HepG2 (cell line): ENCODE measurements around the gene SLC5A6. TPM values are rescaled to one million over a fixed set of nuclear protein-coding genes. Genes with fewer than 3 reads are reported as not detected.

Experiments used
- ATAC-seq: fragments of 200-7000 bp; cut with Tn5 transposase; 3 replicates; pipeline ENCODE4 v1.9.1; 2020; ENCODE audit warnings: mild to moderate bottlenecking, moderate library complexity
- BruUV-seq: library from RNA; stranded (reverse); fragments of 400-500 nt; replicated peaks from 2 replicates; lab custom pipeline; 2021; lab: Mats Ljungman, UMichigan
- CTCF ChIA-PET: fragments of 300-600 bp; formaldehyde crosslinking; extraction: SDS; loops from one replicate; lab custom pipeline; 2021; ENCODE audit warnings: low total read pairs, inconsistent platforms, low intra/inter-chr PET ratio; lab: Yijun Ruan, JAX
- POLR2A ChIA-PET: fragments of 350-600 bp; sonication (Branson Sonifier 250); formaldehyde crosslinking; loops from one replicate; lab custom pipeline; 2020; ENCODE audit warnings: antibody characterized with exemption, inconsistent platforms; lab: Yijun Ruan, JAX
- DNase-seq: peaks from one replicate; pipeline ENCODE4 v3.0.0-alpha.2; 2015; ENCODE audit warnings: low spot score
- FAIRE-seq: peaks from 3 replicates; lab custom pipeline; 2011; peaks lifted over from hg19 to GRCh38; lab: Jason Lieb, UNC
- H2AFZ ChIP-seq: one replicate; pipeline ENCODE4 v1.6.1; 2011; ENCODE audit warnings: low read length, inconsistent platforms
- H3K27ac ChIP-seq: fragments of 300-600 bp; 3 replicates; pipeline ENCODE4 v1.8.0; 2011; ENCODE audit warnings: mixed run types, mild to moderate bottlenecking, mixed read lengths, low read length, inconsistent platforms; ENCODE audit not compliant: insufficient read depth; ENCODE audit errors: extremely low read length
- H3K27me3 ChIP-seq, 2 experiments: fragments of 200-600 bp in 1 of 2; 2 replicates in 1 of 2; 3 replicates in 1 of 2; pipeline versions ENCODE4 v1.6.0 to v1.8.0; 2011; ENCODE audit warnings: low read length in 2 of 2, mild to moderate bottlenecking in 2 of 2, moderate library complexity in 2 of 2, inconsistent platforms in 1 of 2; ENCODE audit not compliant: insufficient read depth in 2 of 2, control insufficient read depth in 1 of 2
- H3K36me3 ChIP-seq, 2 experiments: fragments of 200-600 bp in 1 of 2; replicated peaks in 1 of 2; 2 replicates in 1 of 2; 3 replicates in 1 of 2; pipeline versions ENCODE4 v1.5.1 to v1.8.0; 2011; ENCODE audit warnings: low read length in 2 of 2, inconsistent platforms in 1 of 2; ENCODE audit not compliant: insufficient read depth in 2 of 2, control insufficient read depth in 1 of 2
- H3K4me1 ChIP-seq: 2 replicates; pipeline ENCODE4 v1.5.1; 2012; ENCODE audit warnings: low read length, inconsistent platforms; ENCODE audit not compliant: insufficient read depth
- H3K4me2 ChIP-seq: 2 replicates; pipeline ENCODE4 v1.6.0; 2011; ENCODE audit warnings: low read depth, low read length, inconsistent platforms
- H3K4me3 ChIP-seq, 3 experiments: fragments of 200-600 bp in 1 of 3; sonication (generic), shearing (Covaris generic) in 1 of 3; replicated peaks in 1 of 3; 2 replicates each; pipeline ENCODE4 v1.5.1; 2011 to 2016; ENCODE audit warnings: low read length in 3 of 3, inconsistent platforms in 2 of 3, low read depth in 2 of 3, mild to moderate bottlenecking in 2 of 3, control low read depth in 1 of 3, mixed read lengths in 1 of 3; ENCODE audit not compliant: insufficient read depth in 1 of 3
- H3K79me2 ChIP-seq: one replicate; pipeline ENCODE4 v1.6.1; 2011; ENCODE audit warnings: low read length, inconsistent platforms; ENCODE audit not compliant: insufficient read depth
- H3K9ac ChIP-seq: 2 replicates; pipeline ENCODE4 v1.6.0; 2011; ENCODE audit warnings: mild to moderate bottlenecking, low read depth, low read length, inconsistent platforms; ENCODE audit not compliant: insufficient read depth
- H3K9me3 ChIP-seq: 2 replicates; pipeline ENCODE4 v1.5.1; 2012; ENCODE audit warnings: mild to moderate bottlenecking, low read length
- H4K20me1 ChIP-seq: 2 replicates; pipeline ENCODE4 v1.6.0; 2011; ENCODE audit warnings: inconsistent platforms, mild to moderate bottlenecking, low read length, moderate library complexity; ENCODE audit not compliant: insufficient read depth
- DPF2 ChIP-seq: sonication (generic); formaldehyde crosslinking; IDR thresholded peaks from 2 replicates; pipeline ENCODE4 v1.4.0; 2020; ENCODE audit warnings: mild to moderate bottlenecking, low read depth, missing genetic modification reagents, borderline replicate concordance
- HDAC2 ChIP-seq: sonication (generic); formaldehyde crosslinking; IDR thresholded peaks from 2 replicates; pipeline ENCODE4 v1.4.0; 2020; ENCODE audit warnings: missing genetic modification reagents
- HNRNPK ChIP-seq: fragments of 200-400 bp; formaldehyde crosslinking; IDR thresholded peaks from 2 replicates; pipeline ENCODE4 v1.6.1; 2018; ENCODE audit warnings: low read length, low read depth, moderate library complexity, mild to moderate bottlenecking; ENCODE audit not compliant: poor library complexity, severe bottlenecking
- KMT2A ChIP-seq: sonication (generic); formaldehyde crosslinking; IDR thresholded peaks from 2 replicates; pipeline ENCODE4 v1.4.0; 2020; ENCODE audit warnings: missing genetic modification reagents
- MYC ChIP-seq: sonication (generic); formaldehyde crosslinking; IDR thresholded peaks from 2 replicates; pipeline ENCODE4 v1.9.0; 2021; ENCODE audit warnings: missing genetic modification reagents, borderline replicate concordance
- ZNF569 ChIP-seq: sonication (generic); formaldehyde crosslinking; IDR thresholded peaks from 2 replicates; pipeline ENCODE4 v1.5.0; 2020; ENCODE audit warnings: mild to moderate bottlenecking, missing genetic modification reagents, moderate library complexity, borderline replicate concordance
- ZNF629 ChIP-seq: sonication (generic); formaldehyde crosslinking; conservative IDR thresholded peaks from 2 replicates; pipeline ENCODE4 v1.5.0; 2020; ENCODE audit warnings: missing genetic modification reagents
- ZNF652 ChIP-seq: IDR thresholded peaks from 2 replicates; pipeline ENCODE4 v1.6.1; 2016; ENCODE audit warnings: low read depth, borderline replicate concordance
- ZNF790 ChIP-seq: sonication (generic); formaldehyde crosslinking; IDR thresholded peaks from 2 replicates; pipeline ENCODE4 v1.8.0; 2022; ENCODE audit warnings: missing genetic modification reagents, mild to moderate bottlenecking, borderline replicate concordance
- WGBS: methylation state at CpG from one replicate; pipeline ENCODE4 v1.1.6; 2017; ENCODE audit warnings: low lambda C conversion rate; 5-methylcytosine and 5-hydroxymethylcytosine counted together
- in situ Hi-C: cut with HindIII; loops from 2 replicates; pipeline ENCODE4 v1.10.0; 2017; ENCODE audit warnings: low pct_unique_long_range_greater_than_20kb; ENCODE audit not compliant: extremely low pct_ligation_motif_present
- intact Hi-C: fragments of 100-400 bp; cut with micrococcal nuclease; formaldehyde crosslinking; loops from one replicate; pipeline ENCODE4 v1.10.0; 2022; ENCODE audit not compliant: unreplicated experiment
- polyA plus RNA-seq, 8 experiments: library from polyadenylated mRNA; depleted of rRNA in 3 of 8; stranded (reverse) in 7 of 8; unstranded in 1 of 8; fragments of >200 nt; fragmentation: Illumina TruSeq in 4 of 8; extraction: Trizol in 4 of 8; gene quantifications; 2 replicates each; pipeline versions ENCODE4 v1.2.1 to v1.2.3, GENCODE V29; 2011 to 2016; ENCODE audit warnings: low read depth in 4 of 8, missing spikeins in 1 of 8, mixed read lengths in 1 of 8; ENCODE audit not compliant: insufficient read depth in 1 of 8
- total RNA-seq, 5 experiments: library from RNA; depleted of rRNA; stranded (reverse); fragments of >200 nt; fragmentation: Illumina TruSeq; extraction: Trizol; gene quantifications; 2 replicates each; pipeline ENCODE4 v1.2.3, GENCODE V29; 2016; ENCODE audit warnings: low read depth in 1 of 5
- TF ChIP-seq, protein P1 (sequence below): sonication (generic); formaldehyde crosslinking; IDR thresholded peaks from 2 replicates; pipeline ENCODE4 v1.9.0; 2022; ENCODE audit warnings: missing genetic modification reagents, mild to moderate bottlenecking, borderline replicate concordance

Gene SLC5A6
- total and polyA plus RNA-seq, 2 of the 13 experiments (the other 11 are each of a cell fraction or from before 2014, with no cell fraction given): 135 to 417 TPM

DNA sequence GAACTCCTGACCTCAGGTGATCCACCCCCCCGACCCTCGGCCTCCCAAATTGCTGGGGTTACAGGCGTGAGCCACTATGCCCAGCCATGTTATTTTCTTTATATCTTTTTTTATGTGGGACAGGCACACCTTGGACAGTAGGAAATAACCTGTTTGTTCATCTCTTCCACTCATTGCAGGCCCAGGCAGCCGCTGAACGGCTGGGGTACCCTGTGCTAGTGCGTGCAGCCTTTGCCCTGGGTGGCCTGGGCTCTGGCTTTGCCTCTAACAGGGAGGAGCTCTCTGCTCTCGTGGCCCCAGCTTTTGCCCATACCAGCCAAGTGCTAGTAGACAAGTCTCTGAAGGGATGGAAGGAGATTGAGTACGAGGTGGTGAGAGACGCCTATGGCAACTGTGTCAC, 13.5 kb upstream of the SLC5A6 start:
- 95% methylated on average over 9 of the region's 9 CpGs for WGBS
- ATAC-seq (no peak), FAIRE-seq (no peak), DNase-seq (no peak)
- Histone ChIP-seq H4K20me1 (no peaks in the 10 kb centered on the region), H3K4me3 (no peak overlapping the region), H3K27ac (no peak overlapping the region), H3K27me3 (no peaks in the 10 kb centered on the region), H3K4me1 (peaks cover 9% of the 10 kb centered on the region; the same call in 1 of the 2 replicates), H3K36me3 (peaks cover 52 to 75% of the 10 kb centered on the region in 2 experiments), H3K4me2 (no peak overlapping the region), H2AFZ (no peak overlapping the region), H3K79me2 (no peaks in the 10 kb centered on the region), H3K9ac (no peak overlapping the region), H3K9me3 (no peaks in the 10 kb centered on the region)
- no TSS peak for BruUV-seq
- TF ChIP-seq ZNF629 (CRISPR knock-in tag): no peak
- no peak for TF ChIP-seq ZNF569
- TF ChIP-seq, protein P1, sequence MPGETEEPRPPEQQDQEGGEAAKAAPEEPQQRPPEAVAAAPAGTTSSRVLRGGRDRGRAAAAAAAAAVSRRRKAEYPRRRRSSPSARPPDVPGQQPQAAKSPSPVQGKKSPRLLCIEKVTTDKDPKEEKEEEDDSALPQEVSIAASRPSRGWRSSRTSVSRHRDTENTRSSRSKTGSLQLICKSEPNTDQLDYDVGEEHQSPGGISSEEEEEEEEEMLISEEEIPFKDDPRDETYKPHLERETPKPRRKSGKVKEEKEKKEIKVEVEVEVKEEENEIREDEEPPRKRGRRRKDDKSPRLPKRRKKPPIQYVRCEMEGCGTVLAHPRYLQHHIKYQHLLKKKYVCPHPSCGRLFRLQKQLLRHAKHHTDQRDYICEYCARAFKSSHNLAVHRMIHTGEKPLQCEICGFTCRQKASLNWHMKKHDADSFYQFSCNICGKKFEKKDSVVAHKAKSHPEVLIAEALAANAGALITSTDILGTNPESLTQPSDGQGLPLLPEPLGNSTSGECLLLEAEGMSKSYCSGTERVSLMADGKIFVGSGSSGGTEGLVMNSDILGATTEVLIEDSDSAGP: no peak
- no peak for TF ChIP-seq MYC
- TF ChIP-seq HDAC2 (CRISPR knock-in tag): no peak
- no peak for TF ChIP-seq HNRNPK
- TF ChIP-seq KMT2A (CRISPR knock-in tag): no peak
- no peak for TF ChIP-seq DPF2 (CRISPR knock-in tag)
- TF ChIP-seq ZNF790 (CRISPR knock-in tag): no peak
- no peak for TF ChIP-seq ZNF652 (CRISPR knock-in tag)
- in situ Hi-C loops: no loop called here
- ChIA-PET POLR2A (no interaction called here), CTCF (no interaction called here)
- intact Hi-C loops: no loop called here
